GM12878 (cell line): ENCODE results near the gene SLC25A42. TPM values are rescaled to one million over a fixed set of nuclear protein-coding genes. Genes with fewer than 3 reads are reported as not detected.
A peak's percentile ranks its signal among the peaks of the same experiment; 100 is the strongest.

ENCODE experiments used
- ATF3 ChIP-seq: IDR thresholded peaks from 2 replicates; pipeline ENCODE4 v1.6.1; 2011; ENCODE audit warnings: low read depth, mild to moderate bottlenecking, low read length, moderate library complexity, borderline replicate concordance; ENCODE audit errors: extremely low read depth
- CEBPZ ChIP-seq: fragments of 150-350 bp; IDR thresholded peaks from 2 replicates; pipeline ENCODE4 v1.6.1; 2016; ENCODE audit warnings: low read depth, low read length
- CHD2 ChIP-seq: IDR thresholded peaks from 2 replicates; pipeline ENCODE4 v1.6.1; 2011; ENCODE audit warnings: low read depth, low read length, improper control_type of control experiment, borderline replicate concordance
- CTCF ChIP-seq, 3 experiments: IDR thresholded peaks in 2 of 3; conservative IDR thresholded peaks in 1 of 3; 2 replicates each; pipeline ENCODE4 v1.5.1; 2011; ENCODE audit warnings: low read depth in 3 of 3, low read length in 3 of 3, mild to moderate bottlenecking in 3 of 3, control low read depth in 2 of 3, moderate library complexity in 2 of 3, inconsistent platforms in 1 of 3, mixed read lengths in 1 of 3; ENCODE audit not compliant: control insufficient read depth in 2 of 3, insufficient read depth in 1 of 3; ENCODE audit errors: extremely low read depth in 1 of 3
- E4F1 ChIP-seq: fragments of 450-650 bp; IDR thresholded peaks from 2 replicates; pipeline ENCODE4 v1.6.1; 2018; ENCODE audit warnings: borderline replicate concordance, mild to moderate bottlenecking; ENCODE audit not compliant: partially characterized antibody
- FOS ChIP-seq: IDR thresholded peaks from 3 replicates; pipeline ENCODE4 v1.6.1; 2011; ENCODE audit warnings: borderline replicate concordance; ENCODE audit not compliant: insufficient read length; ENCODE audit errors: extremely low read depth
- HDAC6 ChIP-seq: fragments of 200-600 bp; sonication (generic); IDR thresholded peaks from one replicate; pipeline ENCODE4 v1.8.0; 2017; ENCODE audit warnings: antibody characterized with exemption; ENCODE audit not compliant: unreplicated experiment
- SMAD1 ChIP-seq: fragments of 450-650 bp; IDR thresholded peaks from 2 replicates; pipeline ENCODE4 v1.6.1; 2018; ENCODE audit warnings: mild to moderate bottlenecking, low read depth; ENCODE audit not compliant: partially characterized antibody
- ZNF592 ChIP-seq: fragments of 450-650 bp; IDR thresholded peaks from 2 replicates; pipeline ENCODE4 v1.6.1; 2017; ENCODE audit warnings: mild to moderate bottlenecking, moderate library complexity
- polyA plus RNA-seq, 11 experiments: library from polyadenylated mRNA; depleted of rRNA in 4 of 11; unstranded in 6 of 11; stranded (reverse) in 5 of 11; fragments of >200 nt; fragmentation: Nextera tagmentation in 4 of 11; fragmentation: Illumina TruSeq in 1 of 11; extraction: Ambion mirVana in 4 of 11; extraction: Trizol in 1 of 11; gene quantifications; 1 replicate in 1 of 11; 2 replicates in 10 of 11; pipeline versions ENCODE4 v1.2.1 to v1.2.3, GENCODE V29; 2011 to 2016; ENCODE audit warnings: inconsistent platforms in 2 of 11, missing spikeins in 2 of 11, low read depth in 1 of 11
- total RNA-seq, 4 experiments: library from RNA; depleted of rRNA in 3 of 4; stranded (reverse); fragments of >200 nt in 3 of 4; fragmentation: Illumina TruSeq in 1 of 4; extraction: Trizol in 1 of 4; gene quantifications; 2 replicates each; pipeline versions ENCODE4 v1.2.1 to v1.2.3, GENCODE V29; 2013 to 2021

Gene SLC25A42
- total and polyA plus RNA-seq, 10 of the 15 experiments (the other 5 are each of a cell fraction or from before 2014, with no cell fraction given), result 0.24 to 19.2 (median 9.6) TPM

GRCh38 chr19:19110410-19111135 is 46.8 kb downstream of the SLC25A42 start (continued):
- TF ChIP-seq ZNF592, result no peak
- peak; percentile 23 for TF ChIP-seq HDAC6
- TF ChIP-seq SMAD1, result no peak
- TF ChIP-seq CTCF (IDR thresholded peaks at IDR 0.05 in 2 of 3, conservative IDR thresholded peaks at IDR 0.05 in 1 of 3; ENCODE audit: control insufficient read depth in 2 of 3, extremely low read depth in 1 of 3, insufficient read depth in 1 of 3, low read depth in 3 of 3, low read length in 3 of 3), result peak; percentile 27 to 35 (median 30); a peak in 4 of 6 replicates
- no peak for TF ChIP-seq CHD2
- no peak for TF ChIP-seq FOS
- no peak for TF ChIP-seq ATF3
- TF ChIP-seq CEBPZ, result no peak
- no peak for TF ChIP-seq E4F1
